HepG2 (cell line): Measurements from ENCODE around the gene PRSS22. TPM values are rescaled to one million over a fixed set of nuclear protein-coding genes. Genes with fewer than 3 reads are reported as not detected.

Experiments
- ATAC-seq: fragments of 200-7000 bp; cut with Tn5 transposase; 3 replicates; pipeline ENCODE4 v1.9.1; 2020; ENCODE audit warnings: mild to moderate bottlenecking, moderate library complexity
- BruUV-seq: library from RNA; stranded (reverse); fragments of 400-500 nt; replicated peaks from 2 replicates; lab custom pipeline; 2021; lab: Mats Ljungman, UMichigan
- CTCF ChIA-PET: fragments of 300-600 bp; formaldehyde crosslinking; extraction: SDS; loops from one replicate; lab custom pipeline; 2021; ENCODE audit warnings: low total read pairs, inconsistent platforms, low intra/inter-chr PET ratio; lab: Yijun Ruan, JAX
- POLR2A ChIA-PET: fragments of 350-600 bp; sonication (Branson Sonifier 250); formaldehyde crosslinking; loops from one replicate; lab custom pipeline; 2020; ENCODE audit warnings: antibody characterized with exemption, inconsistent platforms; lab: Yijun Ruan, JAX
- DNase-seq: peaks from one replicate; pipeline ENCODE4 v3.0.0-alpha.2; 2015; ENCODE audit warnings: low spot score
- FAIRE-seq: peaks from 3 replicates; lab custom pipeline; 2011; peaks lifted over from hg19 to GRCh38; lab: Jason Lieb, UNC
- H2AFZ ChIP-seq: one replicate; pipeline ENCODE4 v1.6.1; 2011; ENCODE audit warnings: low read length, inconsistent platforms
- H3K27ac ChIP-seq: fragments of 300-600 bp; 3 replicates; pipeline ENCODE4 v1.8.0; 2011; ENCODE audit warnings: mixed run types, mild to moderate bottlenecking, mixed read lengths, low read length, inconsistent platforms; ENCODE audit not compliant: insufficient read depth; ENCODE audit errors: extremely low read length
- H3K27me3 ChIP-seq, 2 experiments: fragments of 200-600 bp in 1 of 2; 2 replicates in 1 of 2; 3 replicates in 1 of 2; pipeline versions ENCODE4 v1.6.0 to v1.8.0; 2011; ENCODE audit warnings: low read length in 2 of 2, mild to moderate bottlenecking in 2 of 2, moderate library complexity in 2 of 2, inconsistent platforms in 1 of 2; ENCODE audit not compliant: insufficient read depth in 2 of 2, control insufficient read depth in 1 of 2
- H3K36me3 ChIP-seq, 2 experiments: fragments of 200-600 bp in 1 of 2; replicated peaks in 1 of 2; 2 replicates in 1 of 2; 3 replicates in 1 of 2; pipeline versions ENCODE4 v1.5.1 to v1.8.0; 2011; ENCODE audit warnings: low read length in 2 of 2, inconsistent platforms in 1 of 2; ENCODE audit not compliant: insufficient read depth in 2 of 2, control insufficient read depth in 1 of 2
- H3K4me1 ChIP-seq: 2 replicates; pipeline ENCODE4 v1.5.1; 2012; ENCODE audit warnings: low read length, inconsistent platforms; ENCODE audit not compliant: insufficient read depth
- H3K4me2 ChIP-seq: 2 replicates; pipeline ENCODE4 v1.6.0; 2011; ENCODE audit warnings: low read depth, low read length, inconsistent platforms
- H3K4me3 ChIP-seq, 3 experiments: fragments of 200-600 bp in 1 of 3; sonication (generic), shearing (Covaris generic) in 1 of 3; replicated peaks in 1 of 3; 2 replicates each; pipeline ENCODE4 v1.5.1; 2011 to 2016; ENCODE audit warnings: low read length in 3 of 3, inconsistent platforms in 2 of 3, low read depth in 2 of 3, mild to moderate bottlenecking in 2 of 3, control low read depth in 1 of 3, mixed read lengths in 1 of 3; ENCODE audit not compliant: insufficient read depth in 1 of 3
- H3K79me2 ChIP-seq: one replicate; pipeline ENCODE4 v1.6.1; 2011; ENCODE audit warnings: low read length, inconsistent platforms; ENCODE audit not compliant: insufficient read depth
- H3K9ac ChIP-seq: 2 replicates; pipeline ENCODE4 v1.6.0; 2011; ENCODE audit warnings: mild to moderate bottlenecking, low read depth, low read length, inconsistent platforms; ENCODE audit not compliant: insufficient read depth
- H3K9me3 ChIP-seq: 2 replicates; pipeline ENCODE4 v1.5.1; 2012; ENCODE audit warnings: mild to moderate bottlenecking, low read length
- H4K20me1 ChIP-seq: 2 replicates; pipeline ENCODE4 v1.6.0; 2011; ENCODE audit warnings: inconsistent platforms, mild to moderate bottlenecking, low read length, moderate library complexity; ENCODE audit not compliant: insufficient read depth
- CTCF ChIP-seq: sonication (generic); formaldehyde crosslinking; IDR thresholded peaks from 2 replicates; pipeline ENCODE4 v1.5.0; 2020; ENCODE audit warnings: mild to moderate bottlenecking, missing genetic modification reagents, moderate library complexity
- MAF1 ChIP-seq: sonication (generic); formaldehyde crosslinking; IDR thresholded peaks from 2 replicates; pipeline ENCODE4 v1.5.0; 2020; ENCODE audit warnings: missing genetic modification reagents, borderline replicate concordance
- MAFG ChIP-seq: sonication (generic); formaldehyde crosslinking; IDR thresholded peaks from 2 replicates; pipeline ENCODE4 v1.5.1; 2020; ENCODE audit warnings: mild to moderate bottlenecking, missing genetic modification reagents
- MBNL3 ChIP-seq: fragments of 250-450 bp; sonication (Bioruptor Pico); conservative IDR thresholded peaks from 2 replicates; pipeline ENCODE4 v1.8.0; 2022; ENCODE audit warnings: mild to moderate bottlenecking, inconsistent platforms
- SAP130 ChIP-seq: IDR thresholded peaks from 2 replicates; pipeline ENCODE4 v1.6.1; 2016; ENCODE audit warnings: low read depth
- SOX6 ChIP-seq, 2 experiments: fragments of 450-650 bp in 1 of 2; sonication (generic) in 1 of 2; formaldehyde crosslinking in 1 of 2; IDR thresholded peaks; 2 replicates each; pipeline versions ENCODE4 v1.4.0 to v1.6.1; 2017 to 2020; ENCODE audit warnings: antibody characterized with exemption in 1 of 2, mild to moderate bottlenecking in 1 of 2, missing genetic modification reagents in 1 of 2
- TCF7L2 ChIP-seq: IDR thresholded peaks from 2 replicates; pipeline ENCODE4 v1.6.1; 2011; ENCODE audit warnings: mild to moderate bottlenecking, low read depth, low read length, moderate library complexity
- TEAD2 ChIP-seq: sonication (generic); formaldehyde crosslinking; IDR thresholded peaks from 2 replicates; pipeline ENCODE4 v1.9.0; 2021; ENCODE audit warnings: missing genetic modification reagents
- UBTF ChIP-seq: sonication (generic); formaldehyde crosslinking; IDR thresholded peaks from 2 replicates; pipeline ENCODE4 v1.4.0; 2020; ENCODE audit warnings: mild to moderate bottlenecking, missing genetic modification reagents
- ZNF30 ChIP-seq: sonication (generic); formaldehyde crosslinking; IDR thresholded peaks from 2 replicates; pipeline ENCODE4 v1.5.0; 2020; ENCODE audit warnings: mild to moderate bottlenecking, missing genetic modification reagents
- ZNF317 ChIP-seq: sonication (generic); formaldehyde crosslinking; IDR thresholded peaks from 2 replicates; pipeline ENCODE4 v1.5.0; 2020; ENCODE audit warnings: mild to moderate bottlenecking, missing genetic modification reagents
- ZNF704 ChIP-seq: sonication (generic); formaldehyde crosslinking; IDR thresholded peaks from 2 replicates; pipeline ENCODE4 v1.8.1; 2023; ENCODE audit warnings: mild to moderate bottlenecking, inconsistent platforms, moderate library complexity, missing genetic modification reagents, borderline replicate concordance
- WGBS: methylation state at CpG from one replicate; pipeline ENCODE4 v1.1.6; 2017; ENCODE audit warnings: low lambda C conversion rate; 5-methylcytosine and 5-hydroxymethylcytosine counted together
- in situ Hi-C: cut with HindIII; loops from 2 replicates; pipeline ENCODE4 v1.10.0; 2017; ENCODE audit warnings: low pct_unique_long_range_greater_than_20kb; ENCODE audit not compliant: extremely low pct_ligation_motif_present
- intact Hi-C: fragments of 100-400 bp; cut with micrococcal nuclease; formaldehyde crosslinking; loops from one replicate; pipeline ENCODE4 v1.10.0; 2022; ENCODE audit not compliant: unreplicated experiment
- polyA plus RNA-seq, 8 experiments: library from polyadenylated mRNA; depleted of rRNA in 3 of 8; stranded (reverse) in 7 of 8; unstranded in 1 of 8; fragments of >200 nt; fragmentation: Illumina TruSeq in 4 of 8; extraction: Trizol in 4 of 8; gene quantifications; 2 replicates each; pipeline versions ENCODE4 v1.2.1 to v1.2.3, GENCODE V29; 2011 to 2016; ENCODE audit warnings: low read depth in 4 of 8, missing spikeins in 1 of 8, mixed read lengths in 1 of 8; ENCODE audit not compliant: insufficient read depth in 1 of 8
- total RNA-seq, 5 experiments: library from RNA; depleted of rRNA; stranded (reverse); fragments of >200 nt; fragmentation: Illumina TruSeq; extraction: Trizol; gene quantifications; 2 replicates each; pipeline ENCODE4 v1.2.3, GENCODE V29; 2016; ENCODE audit warnings: low read depth in 1 of 5

PRSS22 gene
- total and polyA plus RNA-seq, 2 of the 13 experiments (the other 11 are each of a cell fraction or from before 2014, with no cell fraction given): 0.24 to 0.32 TPM

- Histone ChIP-seq H4K20me1 (no peaks in the 10 kb centered on the region), H3K4me3 (peak overlapping the region in 1 of 3 experiments; percentile 18; a peak in 1 of 6 replicates)
- intact Hi-C loops: no loop called here
- TF ChIP-seq MAFG (CRISPR knock-in tag): no peak
- TF ChIP-seq ZNF30 (CRISPR knock-in tag): 0 out of 2 replicates have a peak, but pooled peaks have one; percentile 39
- TF ChIP-seq UBTF (CRISPR knock-in tag): 0 out of 2 replicates have a peak, but pooled peaks have one; percentile 39
- TF ChIP-seq, all 625 proteins: peak for 2
- POLR2A ChIA-PET: no interaction called here
- Histone ChIP-seq H3K36me3 (no peaks in the 10 kb centered on the region), H3K79me2 (no peaks in the 10 kb centered on the region), H2AFZ (no peak overlapping the region), H3K4me1 (peaks cover 19% of the 10 kb centered on the region), H3K27ac (no peak overlapping the region), H3K9me3 (no peaks in the 10 kb centered on the region), H3K4me2 (peak overlapping the region; percentile 45), H3K27me3 (peaks cover 11 to 51% of the 10 kb centered on the region in 2 experiments), H3K9ac (no peak overlapping the region)
- in situ Hi-C loops: no loop called here
- ATAC-seq (peak; percentile 24), FAIRE-seq (no peak), DNase-seq (no peak)
- 37% methylated on average over 5 of the region's 20 CpGs for WGBS
- no TSS peak for BruUV-seq
- CTCF ChIA-PET: no interaction called here
Measured at GRCh38 chr16:2814551-2815298, 43.2 kb downstream of the PRSS22 start.

- Histone ChIP-seq H3K9me3 (no peaks in the 10 kb centered on the region), H3K27ac (no peak overlapping the region), H3K79me2 (no peaks in the 10 kb centered on the region), H4K20me1 (no peaks in the 10 kb centered on the region), H3K4me1 (peaks cover 19% of the 10 kb centered on the region), H3K4me2 (no peak overlapping the region), H2AFZ (no peak overlapping the region), H3K4me3 (no peak overlapping the region), H3K27me3 (peaks cover 8 to 51% of the 10 kb centered on the region in 2 experiments), H3K36me3 (no peaks in the 10 kb centered on the region), H3K9ac (no peak overlapping the region)
- DNase-seq: no peak
- ChIA-PET CTCF (no interaction called here), POLR2A (no interaction called here)
- WGBS: 48% methylated on average over 6 of the region's 7 CpGs
- intact Hi-C loops (no loop called here), in situ Hi-C loops (no loop called here)
- no TSS peak for BruUV-seq
- FAIRE-seq: no peak
- ATAC-seq: no peak
- TF ChIP-seq ZNF317 (CRISPR knock-in tag) (no peak), ZNF704 (no peak), SAP130 (no peak), CTCF (CRISPR knock-in tag) (no peak), MAF1 (CRISPR knock-in tag) (no peak), MBNL3 (CRISPR knock-in tag) (no peak), SOX6 (IDR thresholded peaks at IDR 0.05) (no peak), SOX6 (CRISPR knock-in tag; IDR thresholded peaks at IDR 0.05) (no peak), TCF7L2 (no peak), TEAD2 (CRISPR knock-in tag) (no peak)
Measured at GRCh38 chr16:2813771-2814221, 44.2 kb downstream of the PRSS22 start.
